Endothelial cell of umbilical vein (primary cell): Measurements from ENCODE around the gene NXPE2. TPM values are rescaled to one million over a fixed set of nuclear protein-coding genes. Genes with fewer than 3 reads are reported as not detected.

Source experiments
- BruUV-seq: library from RNA; stranded (reverse); fragments of 400-500 nt; replicated peaks from 2 replicates; lab custom pipeline; 2021; lab: Mats Ljungman, UMichigan
- CTCF ChIA-PET: fragments of 300-600, 350-600 bp; sonication (Branson Sonifier 250); formaldehyde crosslinking; loops from one replicate; lab custom pipeline; 2021; ENCODE audit warnings: antibody characterized with exemption, inconsistent platforms; lab: Charles Lee
- POLR2A ChIA-PET: fragments of 300-600, 350-600 bp; sonication (Branson Sonifier 250); formaldehyde crosslinking; loops from one replicate; lab custom pipeline; 2021; ENCODE audit warnings: antibody characterized with exemption, inconsistent platforms; lab: Charles Lee
- DNase-seq: peaks from one replicate; pipeline ENCODE4 v3.0.0-alpha.2; 2011; ENCODE audit warnings: low read depth, low spot score
- FAIRE-seq: peaks from 2 replicates; lab custom pipeline; 2011; peaks lifted over from hg19 to GRCh38; lab: Jason Lieb, UNC
- H2AFZ ChIP-seq: 2 replicates; pipeline ENCODE4 v1.6.0; 2012; ENCODE audit warnings: low read depth, low read length, control low read depth, inconsistent platforms
- H3K27ac ChIP-seq: 2 replicates; pipeline ENCODE4 v1.5.1; 2011; ENCODE audit warnings: low read depth, mild to moderate bottlenecking, control low read depth, low read length, moderate library complexity; ENCODE audit not compliant: insufficient read depth
- H3K27me3 ChIP-seq, 2 experiments: 2 replicates each; pipeline versions ENCODE4 v1.6.0 to v1.6.1; 2011; ENCODE audit warnings: low read length in 2 of 2, mixed read lengths in 1 of 2; ENCODE audit not compliant: control insufficient read depth in 2 of 2, insufficient read depth in 2 of 2
- H3K36me3 ChIP-seq, 2 experiments: 2 replicates in 1 of 2; 3 replicates in 1 of 2; pipeline ENCODE4 v1.5.1; 2011; ENCODE audit warnings: low read length in 2 of 2, mild to moderate bottlenecking in 1 of 2, moderate library complexity in 1 of 2; ENCODE audit not compliant: control insufficient read depth in 2 of 2, insufficient read depth in 2 of 2; ENCODE audit errors: extremely low read depth in 1 of 2
- H3K4me1 ChIP-seq: 3 replicates; pipeline ENCODE4 v1.5.1; 2011; ENCODE audit warnings: mild to moderate bottlenecking, low read length; ENCODE audit not compliant: control insufficient read depth, insufficient read depth; ENCODE audit errors: extremely low read depth
- H3K4me2 ChIP-seq: 2 replicates; pipeline ENCODE4 v1.6.1; 2011; ENCODE audit warnings: low read length, control low read depth, mixed read lengths; ENCODE audit not compliant: insufficient read depth
- H3K4me3 ChIP-seq, 3 experiments: fragments of 200-600 bp in 1 of 3; sonication (generic), shearing (Covaris generic) in 1 of 3; replicated peaks in 1 of 3; 2 replicates each; pipeline ENCODE4 v1.5.1; 2011 to 2016; ENCODE audit warnings: control low read depth in 3 of 3, low read length in 3 of 3, mild to moderate bottlenecking in 2 of 3, inconsistent platforms in 1 of 3, low read depth in 1 of 3, moderate library complexity in 1 of 3; ENCODE audit not compliant: insufficient read depth in 1 of 3
- H3K79me2 ChIP-seq: 2 replicates; pipeline ENCODE4 v1.6.0; 2012; ENCODE audit warnings: low read length, inconsistent platforms; ENCODE audit not compliant: control insufficient read depth, insufficient read depth
- H3K9ac ChIP-seq: replicated peaks from 2 replicates; pipeline ENCODE3; 2011; ENCODE audit warnings: low read length, control low read depth; ENCODE audit not compliant: insufficient read depth; ENCODE audit errors: extremely low read depth
- H3K9me1 ChIP-seq: replicated peaks from 3 replicates; pipeline ENCODE4 v1.6.0; 2011; ENCODE audit warnings: mild to moderate bottlenecking, low read length; ENCODE audit not compliant: control insufficient read depth, insufficient read depth; ENCODE audit errors: extremely low read depth
- H3K9me3 ChIP-seq: replicated peaks from 2 replicates; pipeline ENCODE4 v1.5.1; 2012; ENCODE audit warnings: low read length, inconsistent platforms; ENCODE audit not compliant: control insufficient read depth, insufficient read depth
- H4K20me1 ChIP-seq: replicated peaks from 2 replicates; pipeline ENCODE3; 2011; ENCODE audit warnings: mild to moderate bottlenecking, low read length; ENCODE audit not compliant: control insufficient read depth, insufficient read depth; ENCODE audit errors: extremely low read depth
- CTCF ChIP-seq, 2 donors: IDR thresholded peaks; 1 replicate in 1 of 2; 2 replicates in 1 of 2; pipeline ENCODE4 v1.5.1; 2011; ENCODE audit warnings: low read length in 2 of 2, mild to moderate bottlenecking in 2 of 2, moderate library complexity in 2 of 2, control low read depth in 1 of 2, inconsistent platforms in 1 of 2, low read depth in 1 of 2; ENCODE audit not compliant: insufficient read depth in 1 of 2; ENCODE audit errors: extremely low read depth in 1 of 2
- EZH2 ChIP-seq: IDR thresholded peaks from 2 replicates; pipeline ENCODE4 v1.6.1; 2012; ENCODE audit warnings: borderline replicate concordance, low read depth, mild to moderate bottlenecking, moderate library complexity, low read length, inconsistent platforms; ENCODE audit not compliant: severe bottlenecking
- FOS ChIP-seq: IDR thresholded peaks from 2 replicates; pipeline ENCODE4 v1.6.1; 2011; ENCODE audit warnings: mild to moderate bottlenecking, low read length, moderate library complexity, borderline replicate concordance; ENCODE audit not compliant: insufficient read depth
- GATA2 ChIP-seq: IDR thresholded peaks from 2 replicates; pipeline ENCODE4 v1.7.0; 2011; ENCODE audit warnings: low read depth, mild to moderate bottlenecking, moderate library complexity, mixed read lengths, low read length; ENCODE audit not compliant: insufficient read length, insufficient read depth
- JUN ChIP-seq: IDR thresholded peaks from 2 replicates; pipeline ENCODE4 v1.6.1; 2011; ENCODE audit warnings: borderline replicate concordance, low read depth; ENCODE audit not compliant: insufficient read length, insufficient read depth
- MAX ChIP-seq: IDR thresholded peaks from 2 replicates; pipeline ENCODE4 v1.6.1; 2011; ENCODE audit not compliant: insufficient read depth, insufficient read length
- POLR2A ChIP-seq: IDR thresholded peaks from 2 replicates; pipeline ENCODE4 v1.6.1; 2012; ENCODE audit warnings: low read depth, mild to moderate bottlenecking, control low read depth, low read length
- POLR2AphosphoS5 ChIP-seq: IDR thresholded peaks from 2 replicates; pipeline ENCODE4 v1.6.1; 2012; ENCODE audit warnings: low read depth, mild to moderate bottlenecking, control low read depth, low read length, moderate library complexity; ENCODE audit not compliant: insufficient read depth
- dilution Hi-C: fragments of 300-500 bp; cut with MboI; formaldehyde crosslinking; loops from one replicate; pipeline ENCODE4 v1.15.0; 2019; ENCODE audit warnings: low sequenced_read_pairs; ENCODE audit not compliant: extremely low pct_ligation_motif_present
- intact Hi-C: fragments of 100-400 bp; cut with micrococcal nuclease; formaldehyde crosslinking; loops from one replicate; pipeline ENCODE4 v1.10.0; 2022
- polyA plus RNA-seq, 4 experiments: library from polyadenylated mRNA; depleted of rRNA in 3 of 4; stranded (reverse) in 3 of 4; unstranded in 1 of 4; fragments of >200 nt; gene quantifications; 2 replicates each; pipeline versions ENCODE4 v1.2.1 to v1.2.3, GENCODE V29; 2011 to 2012; ENCODE audit warnings: missing spikeins in 1 of 4
- total RNA-seq: library from RNA; stranded (reverse); gene quantifications from 2 replicates; pipeline ENCODE4 v1.2.3, GENCODE V29; 2021

The NXPE2 gene
- total and polyA plus RNA-seq, 2 donors (not counting 3 experiments of a cell fraction or from before 2014, with no cell fraction given) = not detected

GRCh38 chr11:114679505-114679904 lies 1.2 kb downstream of the NXPE2 start:
- no peaks in the 10 kb centered on the region for H3K79me2 ChIP-seq
- DNase-seq = no peak
- no peak for FAIRE-seq
- no peak overlapping the region for H3K4me2 ChIP-seq
- CTCF ChIA-PET = no interaction called here
- no peak overlapping the region for H3K27ac ChIP-seq
- intact Hi-C loops (no loop called here), dilution Hi-C loops (no loop called here)
- BruUV-seq = no TSS peak
- no peaks in the 10 kb centered on the region for H3K27me3 ChIP-seq
- H4K20me1 ChIP-seq = no peaks in the 10 kb centered on the region
- no peak overlapping the region for H3K9ac ChIP-seq
- no peaks in the 10 kb centered on the region for H3K4me1 ChIP-seq
- no peak overlapping the region for H3K4me3 ChIP-seq
- no peaks in the 10 kb centered on the region for H3K9me3 ChIP-seq
- POLR2A ChIA-PET = no interaction called here
- no peak overlapping the region for H2AFZ ChIP-seq
- TF ChIP-seq EZH2 = no peak
- no peaks in the 10 kb centered on the region for H3K36me3 ChIP-seq
- no peaks in the 10 kb centered on the region for H3K9me1 ChIP-seq

- CTCF ChIA-PET = no interaction called here
- H3K27me3 ChIP-seq = no peaks in the 10 kb centered on the region
- no peak overlapping the region for H3K4me3 ChIP-seq
- H3K9ac ChIP-seq = no peak overlapping the region
- intact Hi-C loops (no loop called here), dilution Hi-C loops (no loop called here)
- POLR2A ChIA-PET = no interaction called here
- no TSS peak for BruUV-seq
- no peak for DNase-seq
- no peak for FAIRE-seq
- H3K36me3 ChIP-seq = no peaks in the 10 kb centered on the region
- no peaks in the 10 kb centered on the region for H3K79me2 ChIP-seq
- no peaks in the 10 kb centered on the region for H3K9me1 ChIP-seq
- H3K9me3 ChIP-seq = no peaks in the 10 kb centered on the region
- no peak overlapping the region for H3K4me2 ChIP-seq
- H3K4me1 ChIP-seq = no peaks in the 10 kb centered on the region
- TF ChIP-seq FOS = no peak
- no peak for TF ChIP-seq CTCF (IDR thresholded peaks at IDR 0.05; ENCODE audit: extremely low read depth in 1 of 2, insufficient read depth in 1 of 2, low read depth in 1 of 2, low read length in 2 of 2)
- no peak for TF ChIP-seq POLR2A
- TF ChIP-seq JUN = no peak
- no peak for TF ChIP-seq POLR2AphosphoS5
- TF ChIP-seq MAX = no peak
- TF ChIP-seq EZH2 = no peak
- TF ChIP-seq GATA2 = no peak
- no peak overlapping the region for H2AFZ ChIP-seq
- no peak overlapping the region for H3K27ac ChIP-seq
- no peaks in the 10 kb centered on the region for H4K20me1 ChIP-seq
These were observed 4.7 kb downstream of the NXPE2 start for GRCh38 chr11:114683007-114683406.
